NK-92 (cell line): ENCODE measurements around the gene HEPACAM.

Experiments
- DNase-seq: peaks from one replicate; lab custom pipeline; 2025; ENCODE audit not compliant: unreplicated experiment; lab: John Stamatoyannopoulos, UW

The HEPACAM gene

GRCh38 chr11:124899383-124900145, 36.3 kb downstream of the HEPACAM start:
- DNase-seq: no peak

- DNase-seq: no peak
These were observed 37.1 kb downstream of the HEPACAM start for GRCh38 chr11:124898711-124899110.

GRCh38 chr11:124898263-124898680, 37.6 kb downstream of the HEPACAM start:
- DNase-seq: no peak

DNA sequence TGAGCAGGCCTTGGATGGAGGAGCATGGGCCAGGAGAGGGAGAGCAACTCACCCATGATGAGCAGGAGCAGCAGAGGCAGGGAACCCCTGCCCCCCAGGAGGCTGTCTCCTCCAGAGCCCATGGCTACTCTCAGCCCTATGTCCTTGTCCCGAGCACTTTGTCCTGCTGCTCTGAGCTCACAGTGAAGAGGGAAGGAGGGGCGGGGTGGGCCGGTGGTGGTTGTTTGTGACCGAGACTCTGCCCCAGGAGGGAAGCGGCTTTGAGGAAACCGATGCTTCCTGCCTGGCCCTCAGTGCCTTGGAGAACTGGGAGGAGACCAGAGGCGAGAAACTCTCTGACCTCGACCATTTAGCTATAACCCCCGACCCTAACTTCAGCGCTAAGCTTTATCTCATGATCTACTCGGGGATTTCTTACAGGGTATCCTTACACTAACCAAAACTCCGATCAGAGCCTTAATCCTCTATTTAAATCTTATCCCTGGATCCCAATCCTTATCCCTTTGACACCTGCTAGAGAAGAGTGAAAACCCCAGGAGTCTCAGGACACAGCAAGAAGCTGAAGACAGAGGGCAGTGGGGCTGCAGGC, 38.1 kb downstream of the HEPACAM start, which contains the start of gene ROBO4:
Gene ROBO4, minus strand, starts transcription at position 192 of the 589 bp plus-strand sequence. Its CDS starts 70 bp downstream, at position 122.
- DNase-seq: no peak

DNA sequence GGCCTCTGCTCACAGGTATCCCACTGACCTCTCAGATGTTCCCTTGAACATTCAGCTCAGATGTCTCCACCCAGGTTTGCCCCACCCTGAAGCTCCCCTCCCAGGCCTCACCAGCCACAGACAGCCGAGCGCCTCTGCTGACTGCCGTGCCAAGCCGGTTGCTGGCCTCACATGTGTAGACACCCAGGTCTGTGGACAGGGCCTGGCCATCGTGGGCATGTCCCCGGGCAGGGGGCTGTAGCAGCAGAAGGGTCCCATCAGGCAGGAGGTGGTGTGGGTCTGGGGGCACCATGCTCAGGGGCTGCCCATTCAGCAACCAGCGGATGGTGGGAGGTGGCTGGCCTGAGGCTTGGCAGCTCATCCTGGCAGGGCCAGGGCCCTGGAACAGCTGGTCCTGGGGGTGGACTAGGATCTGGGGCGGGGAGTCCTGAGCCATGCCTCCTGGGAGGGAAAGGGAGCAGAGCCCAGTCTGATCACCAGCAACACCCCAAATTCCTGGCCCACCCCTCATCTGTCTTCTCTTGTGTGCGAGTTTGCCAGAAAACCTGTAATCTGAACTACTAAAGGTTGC, 38.9 kb downstream of the HEPACAM start:
- no peak for DNase-seq

GRCh38 chr11:124896071-124896750, 39.6 kb downstream of the HEPACAM start:
- DNase-seq: no peak

- DNase-seq: no peak
These were observed 40.3 kb downstream of the HEPACAM start for GRCh38 chr11:124895471-124895971.

GRCh38 chr11:124894606-124895430, 41.0 kb downstream of the HEPACAM start:
- DNase-seq: no peak

DNA sequence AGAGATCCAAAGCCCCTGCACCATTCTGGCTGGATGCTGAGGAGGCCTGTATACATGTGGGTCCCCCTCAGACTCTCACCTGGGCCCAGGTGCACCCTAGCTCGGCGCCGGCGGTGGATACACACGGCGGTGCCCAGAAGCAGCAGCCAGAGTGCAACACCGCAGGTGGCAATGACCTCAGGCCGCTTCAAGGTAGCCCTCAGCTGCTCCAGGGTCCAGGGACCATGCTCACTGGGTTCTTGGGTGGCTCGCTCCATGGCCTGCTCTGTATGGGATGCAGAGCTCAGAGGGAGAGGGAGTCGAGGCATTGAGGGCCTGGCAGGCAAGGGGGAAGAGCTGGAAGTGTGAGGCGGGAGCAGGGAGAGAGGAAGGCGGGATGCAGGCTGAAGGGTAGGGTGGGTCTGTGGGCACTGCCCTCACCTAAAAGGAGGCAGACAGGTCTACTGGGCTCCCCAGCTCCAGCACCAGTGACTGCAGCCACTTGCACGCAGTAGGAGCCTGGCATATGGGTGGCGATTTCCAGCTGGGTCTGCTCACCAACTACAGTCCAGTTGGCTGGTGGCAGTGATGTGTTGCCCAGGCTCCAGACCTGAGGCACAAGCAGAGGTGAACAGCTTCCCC, 42.0 kb downstream of the HEPACAM start:
- DNase-seq: no peak

DNA sequence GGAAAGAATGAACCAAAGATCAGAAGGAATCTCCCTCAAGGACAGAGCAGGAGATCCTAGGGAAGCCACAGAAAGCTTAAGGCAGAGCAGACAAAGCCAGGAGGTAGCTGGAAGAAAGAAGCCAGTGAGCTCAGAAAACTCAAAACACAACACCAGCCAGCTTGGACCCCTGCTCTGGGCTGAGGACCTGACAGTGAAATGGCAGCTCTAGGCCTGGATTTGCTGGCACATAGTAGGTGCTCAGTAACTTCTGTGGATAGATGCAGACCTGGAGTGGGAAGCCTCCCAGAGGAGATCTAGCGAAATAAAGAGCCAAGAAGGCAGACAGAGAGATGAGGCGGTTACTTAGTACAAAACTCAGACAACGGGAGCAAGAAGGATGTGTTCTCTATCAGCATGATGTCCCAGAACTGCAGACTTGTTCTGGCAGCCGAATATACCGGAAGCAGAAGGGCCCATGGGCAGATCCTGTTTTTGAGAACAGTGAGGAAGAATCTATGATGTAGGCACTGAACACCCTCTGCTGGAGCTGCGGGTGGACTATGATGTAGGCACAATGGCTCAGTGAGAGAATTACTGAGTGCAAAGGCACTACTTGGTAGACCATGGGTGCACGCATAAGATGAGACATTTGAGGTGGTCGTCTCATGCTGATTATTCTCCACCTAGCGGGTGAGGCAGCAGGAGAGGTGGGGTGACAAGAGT, 42.9 kb downstream of the HEPACAM start:
- DNase-seq: no peak

DNA sequence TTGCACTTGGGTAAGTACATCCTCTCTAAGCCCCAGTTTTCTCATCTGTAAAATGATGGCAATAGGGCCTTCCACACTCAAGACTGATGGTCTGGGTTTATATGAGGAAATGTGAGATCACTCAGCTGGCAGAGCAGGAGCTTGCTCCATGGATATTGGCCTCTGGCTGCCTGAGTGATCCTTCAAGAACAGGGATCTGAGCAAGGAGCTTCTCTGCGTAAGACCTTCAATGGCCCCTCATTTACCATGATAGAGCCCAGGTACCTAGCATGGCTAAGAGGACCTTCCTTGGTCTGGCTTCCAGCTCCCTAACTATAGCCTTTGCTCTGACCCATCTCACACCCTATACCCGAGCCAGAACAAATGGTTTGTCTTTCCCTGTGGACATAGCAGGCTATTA, 43.7 kb downstream of the HEPACAM start:
- DNase-seq: no peak

- no peak for DNase-seq
These were observed 44.4 kb downstream of the HEPACAM start for GRCh38 chr11:124891373-124891861.

DNA sequence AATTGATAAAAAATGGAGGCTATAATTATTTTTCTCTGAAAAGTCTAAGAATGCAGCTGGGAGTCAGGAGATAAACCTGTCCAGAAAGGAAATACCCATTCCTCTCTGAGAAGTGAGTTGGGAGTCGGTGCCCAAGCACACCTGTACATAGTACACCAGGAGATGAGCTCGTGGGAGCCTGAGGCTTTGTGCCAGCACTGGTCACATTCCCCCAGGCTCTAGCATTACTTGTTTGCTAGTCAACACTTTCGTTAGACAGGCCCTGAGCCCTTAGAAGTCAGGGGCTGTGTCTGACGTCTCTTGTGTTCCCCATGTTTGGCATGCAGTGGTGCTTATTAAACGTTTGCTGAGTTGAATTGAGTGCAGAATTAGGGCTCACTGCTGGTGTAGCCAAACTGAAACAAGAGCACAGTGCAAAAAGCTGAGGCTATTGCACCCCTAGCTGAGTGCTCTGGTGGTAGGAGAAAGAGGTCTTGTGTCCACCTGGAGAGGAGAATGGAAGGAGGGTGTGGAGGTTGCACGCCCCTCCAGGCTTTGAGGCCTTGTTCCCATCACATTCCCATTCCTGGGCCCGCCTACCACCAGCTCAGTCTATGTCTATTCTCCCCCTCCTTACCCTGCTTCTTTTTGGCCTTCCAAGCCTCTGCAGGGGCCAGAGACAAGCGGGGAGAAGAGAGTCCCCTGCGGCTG, 45.0 kb downstream of the HEPACAM start:
- DNase-seq: no peak

- no peak for DNase-seq
These were observed 45.7 kb downstream of the HEPACAM start for GRCh38 chr11:124890151-124890550.

GRCh38 chr11:124889191-124890091, 46.4 kb downstream of the HEPACAM start:
- DNase-seq: no peak

DNA sequence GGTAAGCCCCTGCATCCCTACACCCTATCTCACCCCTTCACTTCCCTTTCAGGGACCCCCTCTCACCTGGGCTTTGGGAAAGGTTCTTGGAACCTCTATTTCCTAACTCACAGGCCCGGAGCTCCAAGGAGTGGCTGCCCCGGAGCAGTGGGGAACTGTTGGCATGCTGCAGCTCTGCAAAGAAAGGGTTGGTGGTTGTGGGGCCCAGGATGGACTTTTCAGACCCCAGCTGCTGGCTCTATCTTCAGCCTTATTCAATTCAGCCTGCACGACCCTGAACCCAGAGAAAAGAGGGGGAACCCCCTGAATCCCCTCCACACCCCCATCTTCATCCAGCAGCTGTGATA, 48.2 kb downstream of the HEPACAM start:
- no peak for DNase-seq

DNA sequence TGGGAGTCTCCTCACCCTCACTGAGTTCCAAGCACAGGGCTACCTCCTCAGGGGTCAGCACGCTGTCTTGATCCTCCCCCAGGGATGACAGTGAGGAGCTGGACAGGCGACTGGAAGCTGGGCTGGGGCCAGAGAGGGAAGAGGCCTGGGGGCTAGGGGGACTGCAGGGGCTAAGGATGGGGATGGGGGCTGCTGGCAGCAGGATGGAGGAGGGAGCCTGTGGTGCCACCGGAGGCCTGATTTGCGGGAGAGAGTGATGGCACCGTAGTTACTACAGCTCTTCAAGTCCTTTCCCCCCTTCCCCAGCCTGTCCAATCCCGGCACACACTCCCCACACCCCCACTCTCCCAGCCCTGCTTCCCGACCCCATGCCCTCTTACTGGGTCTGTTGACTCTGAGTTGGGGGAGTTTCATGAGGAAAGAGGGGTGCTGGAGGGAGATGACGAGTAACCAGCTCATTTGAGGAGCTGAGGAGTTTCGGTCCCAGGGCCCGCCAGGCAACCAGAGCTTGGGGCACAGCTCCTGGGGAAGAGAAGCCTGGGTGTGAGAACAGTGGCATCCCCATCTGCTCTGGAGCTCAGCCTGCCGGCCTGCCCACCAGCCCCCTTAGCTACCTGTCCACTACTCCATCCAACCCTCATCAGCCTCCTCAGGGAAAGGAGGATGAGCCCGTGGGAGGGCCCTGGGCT, 48.7 kb downstream of the HEPACAM start:
- no peak for DNase-seq
